Cerebellar cortex (tissue), 1 donor: Measurements from ENCODE around the gene TRMT112.
"Not testable (repeated sequence)": the region's sequence is repeated elsewhere in the genome, so short reads cannot be mapped to it uniquely, and the experiment has no call there.

ENCODE experiments used
- DNase-seq: peaks from one replicate; pipeline ENCODE4 v3.0.0-alpha.2; 2015; ENCODE audit warnings: low spot score

Gene TRMT112

DNA sequence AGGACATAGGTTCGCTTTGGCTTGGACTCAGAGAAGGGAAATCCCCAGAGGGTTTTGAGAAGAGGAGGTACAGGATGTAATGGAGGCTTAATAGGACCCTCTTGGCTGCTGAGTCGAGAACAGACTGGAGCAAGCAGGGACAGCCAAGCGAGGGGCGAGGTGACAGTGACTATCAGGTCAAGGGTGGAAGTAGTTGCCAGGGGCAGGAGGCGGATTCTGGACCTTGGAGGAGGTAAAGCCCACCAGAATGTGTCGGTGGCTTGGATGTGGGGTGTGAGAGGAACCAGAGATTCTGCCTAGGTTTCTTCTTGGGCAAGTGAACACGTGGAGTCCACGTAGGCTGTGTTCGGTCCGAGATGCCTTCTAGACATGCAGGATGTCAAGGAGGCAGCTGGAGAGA, 4.4 kb downstream of the TRMT112 start:
- DNase-seq = no peak

DNA sequence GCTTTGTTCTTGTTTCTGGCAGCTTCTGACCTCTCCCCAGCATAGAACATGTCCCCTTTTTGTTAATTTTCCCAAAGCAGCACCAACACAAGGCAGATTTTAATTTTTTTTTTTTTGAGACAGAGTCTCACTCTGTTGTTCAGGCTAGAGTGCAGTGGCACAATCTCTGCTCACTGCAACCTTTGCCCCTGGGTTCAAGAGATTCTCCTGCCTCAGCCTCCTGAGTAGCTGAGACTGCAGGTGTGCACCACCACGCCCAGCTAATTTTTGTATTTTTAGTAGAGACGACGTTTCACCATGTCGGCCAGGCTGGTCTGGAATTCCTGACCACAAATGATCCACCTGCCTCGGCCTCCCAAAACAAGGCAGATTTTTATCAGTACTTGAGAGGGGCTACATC, 9.6 kb downstream of the TRMT112 start:
- DNase-seq = not testable (repeated sequence)

DNA sequence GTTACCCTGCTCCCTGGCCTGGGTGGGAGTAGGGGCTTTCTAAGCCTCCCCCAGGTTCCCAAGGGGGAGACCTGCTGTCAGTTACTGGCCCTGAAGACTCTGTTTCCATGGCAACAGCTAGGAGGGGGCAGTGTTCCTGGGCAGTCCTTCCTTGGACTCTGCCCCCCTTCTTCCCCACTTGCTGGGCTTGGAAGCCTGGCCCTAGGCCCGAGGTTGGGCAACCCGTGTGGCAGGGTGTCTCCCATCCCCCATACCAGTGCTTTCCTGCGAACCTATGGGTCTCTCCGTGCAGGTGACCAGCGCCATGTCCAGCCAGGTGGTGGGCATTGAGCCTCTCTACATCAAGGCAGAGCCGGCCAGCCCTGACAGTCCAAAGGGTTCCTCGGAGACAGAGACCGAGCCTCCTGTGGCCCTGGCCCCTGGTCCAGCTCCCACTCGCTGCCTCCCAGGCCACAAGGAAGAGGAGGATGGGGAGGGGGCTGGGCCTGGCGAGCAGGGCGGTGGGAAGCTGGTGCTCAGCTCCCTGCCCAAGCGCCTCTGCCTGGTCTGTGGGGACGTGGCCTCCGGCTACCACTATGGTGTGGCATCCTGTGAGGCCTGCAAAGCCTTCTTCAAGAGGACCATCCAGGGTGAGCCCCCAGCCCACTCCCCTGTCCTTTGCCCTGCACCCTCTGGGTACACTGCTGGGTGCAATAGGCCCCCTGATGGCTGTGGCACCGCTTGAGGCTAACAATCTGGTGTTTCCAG, 10.3 kb downstream of the TRMT112 start:
- DNase-seq = no peak

DNA sequence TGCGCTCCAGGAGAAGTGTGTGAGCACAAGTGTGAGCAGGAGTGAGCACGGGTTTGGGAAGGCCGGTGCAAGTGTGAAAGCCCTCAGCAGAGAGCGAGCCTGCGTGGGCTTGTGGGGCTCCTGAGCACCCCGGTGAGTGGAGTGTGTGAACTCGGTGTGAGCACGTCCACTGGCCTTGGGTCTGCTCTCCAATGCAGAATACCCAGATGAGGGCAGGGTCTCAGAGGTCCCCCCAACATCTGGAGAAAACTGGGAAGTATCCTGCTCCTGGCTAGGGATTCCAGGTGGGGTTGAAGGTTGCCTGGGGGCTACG, 10.8 kb downstream of the TRMT112 start:
- DNase-seq = no peak

DNA sequence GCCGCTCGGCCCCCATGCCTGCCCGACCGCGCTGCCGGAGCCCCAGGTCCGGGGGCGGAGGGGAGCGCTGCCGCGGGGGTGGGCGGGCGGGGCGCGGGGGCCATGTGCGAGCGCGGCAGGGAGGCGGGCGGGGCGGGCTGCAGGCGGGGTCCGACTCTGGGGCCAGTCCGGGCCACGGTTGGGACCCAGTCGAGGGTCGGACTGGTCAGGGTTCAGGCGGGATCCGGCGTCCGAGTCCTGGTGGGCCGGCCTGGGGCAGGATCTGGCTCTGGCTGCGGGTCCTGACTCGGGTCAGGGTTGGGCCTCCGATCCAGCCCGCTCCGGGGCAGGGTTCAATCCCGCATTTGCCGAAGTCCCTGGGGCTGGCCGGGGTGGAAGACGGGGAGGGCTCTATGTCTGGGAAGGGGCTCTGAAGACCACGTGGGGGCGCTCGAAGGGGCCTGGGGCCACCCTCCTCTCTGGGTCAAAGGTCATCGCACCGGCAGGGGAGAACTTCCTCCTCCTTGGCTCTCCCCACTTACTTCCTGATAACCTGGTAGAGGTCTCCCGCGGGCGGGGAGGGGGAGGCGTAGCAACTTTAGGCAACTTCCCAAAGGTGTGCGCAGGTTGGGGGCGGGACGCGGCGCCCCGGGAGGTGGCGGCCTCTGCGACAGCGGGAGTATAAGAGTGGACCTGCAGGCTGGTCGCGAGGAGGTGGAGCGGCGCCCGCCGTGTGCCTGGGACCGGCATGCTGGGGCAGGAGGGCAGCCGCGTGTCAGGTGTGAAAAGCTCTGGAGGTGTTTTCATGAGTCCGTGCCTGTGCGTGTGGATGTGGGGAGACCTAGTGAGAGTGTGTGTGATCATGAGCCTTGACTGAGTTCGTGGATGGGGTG, 11.4 kb downstream of the TRMT112 start:
- peak; percentile 68 for DNase-seq

DNA sequence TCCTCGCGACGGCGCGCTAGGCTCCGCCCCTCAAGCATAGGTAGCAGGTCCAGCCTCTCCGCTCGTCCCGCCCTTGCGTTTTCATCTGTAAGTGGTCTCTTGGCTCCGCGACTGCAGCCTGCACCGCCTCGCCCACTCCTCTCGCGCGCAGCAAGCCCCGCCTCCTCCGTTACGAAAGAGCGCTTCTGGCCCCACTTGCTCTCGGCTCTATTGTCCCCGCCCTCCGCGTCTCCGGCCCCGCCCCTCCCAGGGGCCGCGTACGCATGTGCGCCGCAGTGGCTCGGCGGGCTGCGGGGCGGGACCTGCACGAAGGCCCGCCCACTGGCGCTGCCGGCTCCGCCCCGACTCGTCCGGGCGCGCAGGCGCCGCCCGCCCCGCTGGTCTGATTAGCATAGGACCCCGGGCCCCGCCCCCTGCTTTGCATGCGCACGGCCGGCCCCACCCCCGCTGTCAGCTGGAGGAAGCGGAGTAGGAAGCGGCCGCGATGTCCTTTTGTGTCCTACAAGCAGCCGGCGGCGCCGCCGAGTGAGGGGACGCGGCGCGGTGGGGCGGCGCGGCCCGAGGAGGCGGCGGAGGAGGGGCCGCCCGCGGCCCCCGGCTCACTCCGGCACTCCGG, 12.2 kb downstream of the TRMT112 start, which contains the start of gene ESRRA:
Gene ESRRA, plus strand, starts transcription at position 450 of the 616 bp plus-strand sequence. CDS start 1,656 bp downstream, outside the sequence.
- DNase-seq = peak; percentile 98

DNA sequence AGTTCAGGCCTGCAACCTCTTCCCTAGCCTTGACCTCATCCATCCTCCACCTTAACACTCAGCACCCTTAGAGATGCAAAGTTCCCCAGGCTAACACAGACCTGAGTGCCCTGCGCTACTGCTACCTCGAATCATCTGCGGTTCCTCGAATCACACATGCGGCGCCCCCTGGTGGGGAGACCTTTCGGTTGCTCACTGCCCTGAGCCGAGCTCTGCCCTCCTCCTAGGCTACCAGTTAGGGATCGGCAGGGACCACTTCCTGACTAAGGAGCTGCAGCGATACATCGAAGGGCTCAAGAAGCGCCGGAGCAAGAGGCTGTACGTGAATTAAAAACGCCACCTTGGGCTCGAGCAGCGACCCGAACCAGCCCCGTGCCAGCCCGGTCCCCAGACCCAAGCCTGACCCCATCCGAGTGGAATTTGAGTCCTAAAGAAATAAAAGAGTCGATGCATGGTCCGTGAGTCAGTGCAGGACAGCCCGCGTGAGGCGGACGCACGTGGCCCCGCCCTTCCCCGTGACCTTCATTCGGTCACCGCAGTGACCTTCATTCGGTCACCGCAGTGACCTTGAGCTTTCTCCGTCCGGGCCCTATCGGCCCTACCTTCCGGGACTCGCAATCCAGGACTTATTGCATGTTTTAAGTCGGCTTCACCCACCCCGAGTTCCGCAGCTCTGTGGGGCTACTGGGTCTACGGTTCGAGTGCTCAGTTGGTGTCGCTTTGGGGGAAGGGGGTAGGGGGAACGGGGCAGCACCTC, 12.9 kb downstream of the TRMT112 start:
- DNase-seq = peak; percentile 96

DNA sequence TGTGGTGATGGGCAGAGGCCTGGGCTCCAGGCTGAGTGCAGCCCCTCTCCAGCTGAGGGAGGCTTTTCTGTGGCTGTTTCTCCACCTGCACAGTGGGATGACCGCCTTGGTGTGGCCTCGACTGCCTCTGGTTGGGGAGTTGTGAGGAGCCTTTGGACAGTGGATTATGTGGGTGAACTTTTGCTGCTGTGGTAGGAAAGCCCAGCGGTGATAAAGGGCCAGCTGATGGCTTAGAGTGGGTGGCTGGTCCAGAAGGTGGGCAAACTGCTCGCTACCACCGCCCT, 13.4 kb downstream of the TRMT112 start:
- DNase-seq = no peak

DNA sequence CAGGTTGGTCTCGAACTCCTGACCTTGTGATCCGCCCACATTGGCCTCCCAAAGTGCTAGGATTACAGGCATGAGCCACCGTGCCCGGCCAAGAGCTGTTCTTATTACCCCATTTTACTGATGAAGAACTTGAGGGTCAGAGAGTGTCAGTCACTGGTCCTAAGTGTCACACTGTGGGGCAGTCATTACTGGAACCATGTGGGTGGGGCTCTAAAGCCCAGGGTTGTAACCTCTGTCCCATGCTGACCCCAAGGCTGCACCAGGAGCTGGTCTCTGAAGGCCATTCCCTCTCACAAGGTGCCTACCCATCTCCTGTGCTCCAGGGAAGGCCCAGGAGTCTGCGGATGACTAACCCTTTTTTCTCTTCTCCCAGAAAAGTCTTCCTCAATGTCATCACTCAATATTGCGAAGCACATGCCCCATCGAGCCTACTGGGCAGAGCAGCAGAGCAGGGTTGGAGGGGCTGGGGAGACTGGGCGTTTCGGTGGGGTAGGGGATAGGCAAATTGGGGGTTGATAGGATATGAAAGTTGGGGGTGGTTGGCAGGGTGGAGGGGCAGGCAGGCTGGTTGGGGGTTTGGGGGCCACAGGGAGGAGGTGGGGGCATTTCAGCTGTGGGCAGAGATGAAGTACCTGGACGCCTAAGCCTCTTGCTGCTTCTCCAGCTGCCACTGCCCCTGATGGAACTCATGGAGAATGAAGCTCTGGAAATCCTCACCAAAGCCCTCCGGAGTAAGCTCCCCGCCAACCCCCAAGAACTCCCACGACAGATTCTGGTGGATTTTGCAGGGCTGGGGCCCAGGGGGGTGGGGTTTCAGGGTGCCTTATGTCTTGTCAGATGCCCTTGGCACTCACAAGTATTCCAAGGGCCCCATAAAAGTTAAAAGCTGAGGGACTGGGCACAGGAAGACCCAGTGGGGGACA, 14.0 kb downstream of the TRMT112 start:
- DNase-seq = no peak

DNA sequence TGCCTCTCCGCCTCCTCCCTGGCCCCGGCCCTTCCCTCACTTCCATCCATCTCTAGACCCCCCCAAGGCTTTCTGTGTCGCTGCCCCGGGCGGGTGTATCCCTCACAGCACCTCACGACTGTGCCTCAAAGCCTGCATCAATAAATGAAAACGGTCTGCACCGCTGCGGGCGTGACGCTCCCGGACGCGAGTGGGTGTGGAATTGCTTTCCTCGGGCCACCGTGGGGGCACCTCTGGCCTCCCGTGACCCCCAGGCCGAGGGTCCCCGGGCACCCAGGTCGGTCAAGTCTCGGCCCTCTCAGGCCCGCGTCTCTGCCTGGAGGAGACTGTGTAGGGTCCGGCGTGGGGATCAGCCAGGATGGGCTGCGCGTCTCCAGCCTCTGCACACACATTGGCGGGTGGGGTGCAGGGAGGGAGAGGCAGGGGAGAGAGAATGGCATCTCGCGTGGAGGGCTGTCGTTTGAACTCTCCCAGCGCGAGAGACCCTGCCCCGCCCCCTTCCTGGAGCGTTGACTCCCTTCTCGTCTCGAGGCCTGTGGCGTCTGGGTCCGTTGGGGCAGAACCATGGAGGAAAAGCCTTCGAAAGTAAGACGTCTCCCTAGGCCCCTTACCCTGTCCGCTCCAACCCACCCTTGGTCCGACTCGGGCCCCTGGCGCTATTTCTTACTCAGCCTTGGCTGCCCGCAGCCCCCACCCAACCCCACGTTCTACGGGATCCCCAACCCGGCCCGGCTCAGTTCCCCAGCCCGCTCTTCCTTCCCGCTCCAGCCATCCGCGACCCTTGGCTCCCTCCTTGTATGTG, 17.3 kb downstream of the TRMT112 start, which contains the start of gene CATSPERZ:
Gene CATSPERZ, plus strand, starts transcription at position 512 of the 802 bp plus-strand sequence. Its CDS starts 53 bp downstream, at position 565.
- DNase-seq = no peak

DNA sequence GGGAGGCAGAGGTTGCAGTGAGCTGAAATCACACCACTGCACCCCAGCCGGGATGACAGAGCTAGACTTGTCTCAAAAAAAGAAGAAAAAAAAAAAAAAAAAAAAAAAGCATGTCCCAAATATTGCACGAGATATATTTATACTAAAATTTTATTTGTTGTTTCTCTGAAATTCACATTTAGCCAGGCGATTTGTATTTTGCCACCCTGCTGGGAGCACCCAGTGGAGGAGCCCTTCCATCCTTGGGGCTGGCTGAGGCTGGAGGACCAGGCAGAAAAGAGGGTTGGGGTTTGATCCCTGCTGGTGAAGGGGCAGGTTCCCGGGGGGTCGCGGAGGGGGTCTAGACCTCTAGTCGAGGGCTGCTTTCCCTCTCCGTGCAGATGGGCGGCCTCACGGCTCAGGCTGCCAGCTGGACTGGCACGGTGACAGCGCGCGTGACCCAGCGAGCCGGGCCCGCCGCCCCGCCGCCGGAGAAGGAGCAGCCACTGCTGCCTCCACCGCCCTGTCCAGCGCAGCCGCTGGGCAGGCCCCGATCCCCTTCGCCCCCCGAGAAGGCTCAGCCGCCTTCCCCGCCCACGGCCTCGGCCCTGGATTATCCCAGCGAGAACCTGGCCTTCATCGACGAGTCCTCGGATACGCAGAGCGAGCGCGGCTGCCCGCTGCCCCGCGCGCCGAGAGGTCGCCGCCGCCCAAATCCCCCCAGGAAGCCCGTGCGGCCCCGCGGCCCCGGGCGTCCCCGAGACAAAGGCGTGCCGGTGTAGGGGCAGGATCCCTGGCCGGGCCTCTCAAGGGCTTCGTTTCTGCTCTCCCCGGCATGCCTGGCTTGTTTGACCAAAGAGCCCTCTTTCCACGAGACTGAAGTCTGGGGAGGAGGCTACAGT, 18.2 kb downstream of the TRMT112 start:
- no peak for DNase-seq

DNA sequence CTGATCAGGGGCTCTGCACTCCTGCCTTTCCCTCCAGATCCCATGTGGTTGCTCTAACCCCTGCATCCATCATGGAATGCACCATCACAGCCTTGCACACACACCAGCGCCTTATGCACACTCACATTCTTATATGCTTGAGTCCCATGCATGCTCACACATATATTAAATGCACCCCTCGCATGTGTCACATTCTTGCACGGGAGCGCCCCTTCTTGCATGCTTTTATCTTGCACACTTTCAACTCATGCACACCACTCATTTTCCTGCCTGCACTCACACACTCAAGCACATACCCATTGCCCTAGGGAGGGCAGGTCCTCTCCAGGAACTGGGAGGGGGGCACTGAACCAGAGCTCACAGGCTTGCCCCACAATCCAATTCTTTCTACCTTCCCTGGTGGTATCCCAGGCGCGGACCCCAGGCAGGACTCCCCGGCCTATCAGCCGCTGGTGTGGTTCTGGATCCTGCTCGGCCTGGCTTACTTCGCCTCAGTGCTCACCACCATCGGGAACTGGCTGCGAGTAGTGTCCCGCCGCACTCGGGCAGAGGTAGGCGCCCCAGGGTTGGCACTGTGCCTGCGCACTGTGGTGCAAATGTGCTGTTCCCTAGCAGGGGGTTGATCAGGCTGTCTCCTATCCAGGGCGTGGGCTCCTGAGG, 19.5 kb downstream of the TRMT112 start:
- DNase-seq = no peak

DNA sequence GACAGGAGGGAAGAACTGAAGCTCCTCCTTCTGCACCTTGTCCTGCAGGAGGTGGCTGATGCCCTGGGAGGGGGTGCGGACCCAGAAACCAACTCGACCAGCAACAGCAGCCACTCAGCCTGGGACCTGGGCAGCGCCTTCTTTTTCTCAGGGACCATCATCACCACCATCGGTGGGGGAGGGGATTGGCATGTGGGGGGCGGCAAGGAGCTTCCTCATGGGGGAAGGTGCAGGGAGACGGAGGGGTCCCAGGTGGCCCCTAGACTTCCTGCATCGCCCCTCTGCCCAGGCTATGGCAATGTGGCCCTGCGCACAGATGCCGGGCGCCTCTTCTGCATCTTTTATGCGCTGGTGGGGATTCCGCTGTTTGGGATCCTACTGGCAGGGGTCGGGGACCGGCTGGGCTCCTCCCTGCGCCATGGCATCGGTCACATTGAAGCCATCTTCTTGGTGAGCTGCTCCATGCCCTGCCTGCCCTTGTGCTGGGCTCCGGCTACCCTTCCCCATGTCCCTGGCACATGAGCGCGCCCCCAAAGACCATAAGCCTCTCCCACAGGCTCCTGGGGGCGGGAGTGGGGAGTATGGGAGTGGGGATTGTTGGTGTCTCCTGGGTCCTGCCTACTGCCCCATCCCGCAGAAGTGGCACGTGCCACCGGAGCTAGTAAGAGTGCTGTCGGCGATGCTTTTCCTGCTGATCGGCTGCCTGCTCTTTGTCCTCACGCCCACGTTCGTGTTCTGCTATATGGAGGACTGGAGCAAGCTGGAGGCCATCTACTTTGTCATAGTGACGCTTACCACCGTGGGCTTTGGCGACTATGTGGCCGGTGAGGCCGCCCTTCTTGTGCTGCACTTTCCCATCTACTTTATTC, 20.3 kb downstream of the TRMT112 start:
- no peak for DNase-seq

DNA sequence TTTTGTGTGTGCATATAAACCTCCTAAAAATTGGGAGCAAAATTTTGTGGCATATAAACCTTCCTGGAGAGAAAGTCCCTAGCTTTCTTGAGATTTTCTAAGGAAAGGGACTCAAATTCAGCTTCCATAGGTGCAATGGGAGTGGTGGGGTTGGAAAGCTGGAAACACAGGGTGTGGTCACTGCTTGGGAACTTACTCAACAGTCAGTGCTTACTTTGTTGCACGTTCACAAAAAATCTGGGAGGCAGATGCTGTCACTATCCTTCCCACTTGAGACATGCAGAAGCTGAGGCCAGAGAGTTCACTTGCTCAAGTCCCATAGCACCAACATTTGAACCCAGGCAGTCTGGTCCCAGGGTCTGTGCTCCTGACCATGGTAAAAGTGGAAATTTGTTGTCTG, 21.1 kb downstream of the TRMT112 start:
- no peak for DNase-seq

DNA sequence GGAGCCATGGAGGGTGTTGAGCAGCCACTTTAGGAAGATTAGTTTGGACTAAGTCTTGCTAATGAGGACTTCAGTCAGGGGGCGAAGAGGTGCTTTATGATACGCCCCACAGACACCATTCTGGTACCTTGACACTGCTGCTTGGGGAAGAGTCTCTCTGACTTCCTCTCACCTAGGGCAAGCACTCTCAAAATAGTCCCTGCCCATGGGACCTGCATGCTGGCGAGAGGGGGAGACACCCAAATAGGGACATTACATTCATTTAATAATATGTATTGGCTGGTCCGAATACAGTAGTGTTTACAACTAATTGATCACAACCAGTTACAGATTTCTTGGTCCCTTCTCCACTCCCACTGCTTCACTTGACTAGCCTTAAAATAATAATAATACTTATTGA, 21.6 kb downstream of the TRMT112 start:
- no peak for DNase-seq

DNA sequence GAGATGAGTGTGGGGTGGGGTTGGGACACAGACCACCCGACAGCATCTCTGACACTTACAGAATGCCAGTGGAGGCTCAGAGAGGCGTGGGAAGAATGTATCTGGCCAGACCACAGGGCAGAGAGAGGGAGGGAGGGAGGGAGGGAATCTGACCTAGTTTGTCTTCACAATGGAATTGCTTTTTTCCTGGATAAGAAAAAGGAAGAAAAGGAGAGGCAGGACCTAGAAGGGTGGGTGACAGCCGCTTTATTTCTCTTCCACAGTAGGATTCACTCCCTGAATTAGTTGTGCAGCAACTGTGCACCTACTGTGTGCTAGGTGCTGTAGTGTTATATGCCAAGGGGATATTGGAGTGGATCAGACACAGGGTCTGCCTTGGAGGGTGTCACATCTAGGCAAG, 22.6 kb downstream of the TRMT112 start:
- peak; percentile 72 for DNase-seq

DNA sequence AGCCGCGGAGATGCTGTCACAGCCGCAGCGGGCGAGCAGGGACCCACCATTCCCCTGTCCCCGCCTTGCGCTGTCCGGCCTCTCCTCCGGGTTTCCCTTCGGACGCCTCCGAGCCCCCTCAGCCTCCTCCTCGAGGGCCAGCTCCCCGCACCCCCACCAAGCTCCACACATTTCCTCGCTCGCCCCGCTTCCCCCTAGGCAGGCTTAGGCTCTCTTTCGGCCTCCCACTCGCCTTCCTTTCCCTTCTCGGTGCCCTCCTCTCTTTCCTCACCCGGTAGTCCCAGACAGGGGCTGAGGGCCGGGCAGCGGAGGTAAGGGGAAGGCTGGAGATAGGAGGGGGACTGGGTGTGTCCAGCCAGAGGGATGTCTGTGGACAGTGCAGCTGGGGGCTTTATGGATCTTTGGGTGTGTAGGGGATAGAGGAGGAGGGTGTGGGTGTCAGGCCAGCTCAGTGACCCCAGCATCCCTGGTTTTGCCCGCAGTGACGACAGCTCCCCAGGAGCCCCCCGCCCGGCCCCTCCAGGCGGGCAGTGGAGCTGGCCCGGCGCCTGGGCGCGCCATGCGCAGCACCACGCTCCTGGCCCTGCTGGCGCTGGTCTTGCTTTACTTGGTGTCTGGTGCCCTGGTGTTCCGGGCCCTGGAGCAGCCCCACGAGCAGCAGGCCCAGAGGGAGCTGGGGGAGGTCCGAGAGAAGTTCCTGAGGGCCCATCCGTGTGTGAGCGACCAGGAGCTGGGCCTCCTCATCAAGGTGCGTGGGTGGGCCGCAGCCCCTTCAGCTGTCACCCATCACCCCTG, 24.7 kb downstream of the TRMT112 start:
- no peak for DNase-seq
